Activated naive CD4-positive, alpha-beta T cell treated with anti-CD3 and anti-CD28 coated beads, Interleukin-2, amount 50 U/mL, for 24 hours (primary cell): ENCODE data around the gene ASAP2.

Experiments
- H3K27ac Mint-ChIP-seq: one replicate; pipeline ENCODE4 v1.8.0; 2021; ENCODE audit warnings: mild to moderate bottlenecking, mixed read lengths
- H3K27me3 Mint-ChIP-seq: one replicate; pipeline ENCODE4 v1.8.0; 2021; ENCODE audit warnings: mixed read lengths
- H3K36me3 Mint-ChIP-seq: one replicate; pipeline ENCODE4 v1.8.0; 2021; ENCODE audit warnings: mixed read lengths
- H3K4me1 Mint-ChIP-seq: one replicate; pipeline ENCODE4 v1.8.0; 2021; ENCODE audit warnings: mixed read lengths
- H3K4me3 Mint-ChIP-seq: one replicate; pipeline ENCODE4 v1.8.0; 2021; ENCODE audit warnings: mild to moderate bottlenecking, mixed read lengths
- H3K9me3 Mint-ChIP-seq: one replicate; pipeline ENCODE4 v1.8.0; 2021; ENCODE audit warnings: mixed read lengths

ASAP2 gene

GRCh38 chr2:9296559-9296958 is 89.9 kb downstream of the ASAP2 start:
- Mint-ChIP-seq H3K9me3 (no peaks in the 10 kb centered on the region), H3K27me3 (peaks cover 2% of the 10 kb centered on the region), H3K36me3 (no peaks in the 10 kb centered on the region), H3K4me3 (no peak overlapping the region), H3K27ac (no peak overlapping the region), H3K4me1 (no peaks in the 10 kb centered on the region)

GRCh38 chr2:9297156-9297555 is 90.5 kb downstream of the ASAP2 start:
- Mint-ChIP-seq H3K36me3 (no peaks in the 10 kb centered on the region), H3K4me3 (no peak overlapping the region), H3K27me3 (peaks cover 2% of the 10 kb centered on the region), H3K27ac (no peak overlapping the region), H3K9me3 (no peaks in the 10 kb centered on the region), H3K4me1 (no peaks in the 10 kb centered on the region)

- no peaks in the 10 kb centered on the region for H3K36me3 Mint-ChIP-seq
- H3K27ac Mint-ChIP-seq, result no peak overlapping the region
- no peaks in the 10 kb centered on the region for H3K9me3 Mint-ChIP-seq
- H3K4me1 Mint-ChIP-seq, result no peaks in the 10 kb centered on the region
- peaks cover 2% of the 10 kb centered on the region for H3K27me3 Mint-ChIP-seq
- no peak overlapping the region for H3K4me3 Mint-ChIP-seq
Measured at GRCh38 chr2:9297807-9298206, 91.2 kb downstream of the ASAP2 start.

- H3K36me3 Mint-ChIP-seq, result no peaks in the 10 kb centered on the region
- no peaks in the 10 kb centered on the region for H3K9me3 Mint-ChIP-seq
- peaks cover 2% of the 10 kb centered on the region for H3K27me3 Mint-ChIP-seq
- no peak overlapping the region for H3K27ac Mint-ChIP-seq
- no peaks in the 10 kb centered on the region for H3K4me1 Mint-ChIP-seq
- no peak overlapping the region for H3K4me3 Mint-ChIP-seq
Measured at GRCh38 chr2:9298583-9298982, 92.0 kb downstream of the ASAP2 start.

GRCh38 chr2:9299161-9300100 is 92.8 kb downstream of the ASAP2 start:
- Mint-ChIP-seq H3K27me3 (peaks cover 2% of the 10 kb centered on the region), H3K36me3 (no peaks in the 10 kb centered on the region), H3K4me3 (no peak overlapping the region), H3K4me1 (no peaks in the 10 kb centered on the region), H3K9me3 (no peaks in the 10 kb centered on the region), H3K27ac (no peak overlapping the region)

- Mint-ChIP-seq H3K4me3 (no peak overlapping the region), H3K4me1 (no peaks in the 10 kb centered on the region), H3K9me3 (no peaks in the 10 kb centered on the region), H3K27ac (no peak overlapping the region), H3K36me3 (no peaks in the 10 kb centered on the region), H3K27me3 (peaks cover 1% of the 10 kb centered on the region)
Measured at GRCh38 chr2:9300214-9300613, 93.6 kb downstream of the ASAP2 start.

- Mint-ChIP-seq H3K27ac (no peak overlapping the region), H3K4me1 (no peaks in the 10 kb centered on the region), H3K36me3 (no peaks in the 10 kb centered on the region), H3K9me3 (no peaks in the 10 kb centered on the region), H3K27me3 (peaks cover 1% of the 10 kb centered on the region), H3K4me3 (no peak overlapping the region)
Measured at GRCh38 chr2:9300829-9301453, 94.3 kb downstream of the ASAP2 start.

GRCh38 chr2:9302755-9303154 is 96.1 kb downstream of the ASAP2 start:
- Mint-ChIP-seq H3K27ac (no peak overlapping the region), H3K4me3 (no peak overlapping the region), H3K36me3 (no peaks in the 10 kb centered on the region), H3K9me3 (no peaks in the 10 kb centered on the region), H3K27me3 (no peaks in the 10 kb centered on the region), H3K4me1 (no peaks in the 10 kb centered on the region)

- no peaks in the 10 kb centered on the region for H3K27me3 Mint-ChIP-seq
- H3K27ac Mint-ChIP-seq, result no peak overlapping the region
- no peaks in the 10 kb centered on the region for H3K36me3 Mint-ChIP-seq
- H3K4me1 Mint-ChIP-seq, result no peaks in the 10 kb centered on the region
- H3K9me3 Mint-ChIP-seq, result no peaks in the 10 kb centered on the region
- no peak overlapping the region for H3K4me3 Mint-ChIP-seq
Measured at GRCh38 chr2:9303528-9304225, 97.1 kb downstream of the ASAP2 start.

GRCh38 chr2:9306911-9307310 is 100.3 kb downstream of the ASAP2 start:
- Mint-ChIP-seq H3K36me3 (no peaks in the 10 kb centered on the region), H3K9me3 (no peaks in the 10 kb centered on the region), H3K27ac (no peak overlapping the region), H3K27me3 (no peaks in the 10 kb centered on the region), H3K4me1 (peaks cover 8% of the 10 kb centered on the region), H3K4me3 (no peak overlapping the region)

- Mint-ChIP-seq H3K27me3 (no peaks in the 10 kb centered on the region), H3K36me3 (no peaks in the 10 kb centered on the region), H3K4me1 (peaks cover 8% of the 10 kb centered on the region), H3K4me3 (no peak overlapping the region), H3K27ac (no peak overlapping the region), H3K9me3 (no peaks in the 10 kb centered on the region)
Measured at GRCh38 chr2:9307535-9307934, 100.9 kb downstream of the ASAP2 start.

GRCh38 chr2:9308186-9308955 is 101.8 kb downstream of the ASAP2 start:
- H3K27ac Mint-ChIP-seq, result no peak overlapping the region
- no peak overlapping the region for H3K4me3 Mint-ChIP-seq
- H3K9me3 Mint-ChIP-seq, result no peaks in the 10 kb centered on the region
- H3K4me1 Mint-ChIP-seq, result peaks cover 8% of the 10 kb centered on the region
- H3K36me3 Mint-ChIP-seq, result no peaks in the 10 kb centered on the region
- H3K27me3 Mint-ChIP-seq, result no peaks in the 10 kb centered on the region

GRCh38 chr2:9309147-9309546 is 102.5 kb downstream of the ASAP2 start:
- H3K4me1 Mint-ChIP-seq, result peaks cover 8% of the 10 kb centered on the region
- no peaks in the 10 kb centered on the region for H3K27me3 Mint-ChIP-seq
- H3K9me3 Mint-ChIP-seq, result no peaks in the 10 kb centered on the region
- no peak overlapping the region for H3K27ac Mint-ChIP-seq
- H3K36me3 Mint-ChIP-seq, result no peaks in the 10 kb centered on the region
- no peak overlapping the region for H3K4me3 Mint-ChIP-seq

- Mint-ChIP-seq H3K9me3 (no peaks in the 10 kb centered on the region), H3K27ac (no peak overlapping the region), H3K4me3 (no peak overlapping the region), H3K27me3 (no peaks in the 10 kb centered on the region), H3K36me3 (no peaks in the 10 kb centered on the region), H3K4me1 (peaks cover 8% of the 10 kb centered on the region)
Measured at GRCh38 chr2:9310377-9310776, 103.8 kb downstream of the ASAP2 start.

- Mint-ChIP-seq H3K27me3 (no peaks in the 10 kb centered on the region), H3K9me3 (no peaks in the 10 kb centered on the region), H3K4me1 (peaks cover 8% of the 10 kb centered on the region), H3K4me3 (no peak overlapping the region), H3K27ac (no peak overlapping the region), H3K36me3 (no peaks in the 10 kb centered on the region)
Measured at GRCh38 chr2:9310798-9311197, 104.2 kb downstream of the ASAP2 start.
